Endothelial cell of umbilical vein (primary cell): ENCODE results near the gene YWHAG. TPM values are rescaled to one million over a fixed set of nuclear protein-coding genes. Genes with fewer than 3 reads are reported as not detected.

ENCODE experiments used
- BruUV-seq: library from RNA; stranded (reverse); fragments of 400-500 nt; replicated peaks from 2 replicates; lab custom pipeline; 2021; lab: Mats Ljungman, UMichigan
- CTCF ChIA-PET: fragments of 300-600, 350-600 bp; sonication (Branson Sonifier 250); formaldehyde crosslinking; loops from one replicate; lab custom pipeline; 2021; ENCODE audit warnings: antibody characterized with exemption, inconsistent platforms; lab: Charles Lee
- POLR2A ChIA-PET: fragments of 300-600, 350-600 bp; sonication (Branson Sonifier 250); formaldehyde crosslinking; loops from one replicate; lab custom pipeline; 2021; ENCODE audit warnings: antibody characterized with exemption, inconsistent platforms; lab: Charles Lee
- DNase-seq: peaks from one replicate; pipeline ENCODE4 v3.0.0-alpha.2; 2011; ENCODE audit warnings: low read depth, low spot score
- FAIRE-seq: peaks from 2 replicates; lab custom pipeline; 2011; peaks lifted over from hg19 to GRCh38; lab: Jason Lieb, UNC
- H2AFZ ChIP-seq: 2 replicates; pipeline ENCODE4 v1.6.0; 2012; ENCODE audit warnings: low read depth, low read length, control low read depth, inconsistent platforms
- H3K27ac ChIP-seq: 2 replicates; pipeline ENCODE4 v1.5.1; 2011; ENCODE audit warnings: low read depth, mild to moderate bottlenecking, control low read depth, low read length, moderate library complexity; ENCODE audit not compliant: insufficient read depth
- H3K27me3 ChIP-seq, 2 experiments: 2 replicates each; pipeline versions ENCODE4 v1.6.0 to v1.6.1; 2011; ENCODE audit warnings: low read length in 2 of 2, mixed read lengths in 1 of 2; ENCODE audit not compliant: control insufficient read depth in 2 of 2, insufficient read depth in 2 of 2
- H3K36me3 ChIP-seq, 2 experiments: 2 replicates in 1 of 2; 3 replicates in 1 of 2; pipeline ENCODE4 v1.5.1; 2011; ENCODE audit warnings: low read length in 2 of 2, mild to moderate bottlenecking in 1 of 2, moderate library complexity in 1 of 2; ENCODE audit not compliant: control insufficient read depth in 2 of 2, insufficient read depth in 2 of 2; ENCODE audit errors: extremely low read depth in 1 of 2
- H3K4me1 ChIP-seq: 3 replicates; pipeline ENCODE4 v1.5.1; 2011; ENCODE audit warnings: mild to moderate bottlenecking, low read length; ENCODE audit not compliant: control insufficient read depth, insufficient read depth; ENCODE audit errors: extremely low read depth
- H3K4me2 ChIP-seq: 2 replicates; pipeline ENCODE4 v1.6.1; 2011; ENCODE audit warnings: low read length, control low read depth, mixed read lengths; ENCODE audit not compliant: insufficient read depth
- H3K4me3 ChIP-seq, 3 experiments: fragments of 200-600 bp in 1 of 3; sonication (generic), shearing (Covaris generic) in 1 of 3; replicated peaks in 1 of 3; 2 replicates each; pipeline ENCODE4 v1.5.1; 2011 to 2016; ENCODE audit warnings: control low read depth in 3 of 3, low read length in 3 of 3, mild to moderate bottlenecking in 2 of 3, inconsistent platforms in 1 of 3, low read depth in 1 of 3, moderate library complexity in 1 of 3; ENCODE audit not compliant: insufficient read depth in 1 of 3
- H3K79me2 ChIP-seq: 2 replicates; pipeline ENCODE4 v1.6.0; 2012; ENCODE audit warnings: low read length, inconsistent platforms; ENCODE audit not compliant: control insufficient read depth, insufficient read depth
- H3K9ac ChIP-seq: replicated peaks from 2 replicates; pipeline ENCODE3; 2011; ENCODE audit warnings: low read length, control low read depth; ENCODE audit not compliant: insufficient read depth; ENCODE audit errors: extremely low read depth
- H3K9me1 ChIP-seq: replicated peaks from 3 replicates; pipeline ENCODE4 v1.6.0; 2011; ENCODE audit warnings: mild to moderate bottlenecking, low read length; ENCODE audit not compliant: control insufficient read depth, insufficient read depth; ENCODE audit errors: extremely low read depth
- H3K9me3 ChIP-seq: replicated peaks from 2 replicates; pipeline ENCODE4 v1.5.1; 2012; ENCODE audit warnings: low read length, inconsistent platforms; ENCODE audit not compliant: control insufficient read depth, insufficient read depth
- H4K20me1 ChIP-seq: replicated peaks from 2 replicates; pipeline ENCODE3; 2011; ENCODE audit warnings: mild to moderate bottlenecking, low read length; ENCODE audit not compliant: control insufficient read depth, insufficient read depth; ENCODE audit errors: extremely low read depth
- CTCF ChIP-seq, 2 donors: IDR thresholded peaks; 1 replicate in 1 of 2; 2 replicates in 1 of 2; pipeline ENCODE4 v1.5.1; 2011; ENCODE audit warnings: low read length in 2 of 2, mild to moderate bottlenecking in 2 of 2, moderate library complexity in 2 of 2, control low read depth in 1 of 2, inconsistent platforms in 1 of 2, low read depth in 1 of 2; ENCODE audit not compliant: insufficient read depth in 1 of 2; ENCODE audit errors: extremely low read depth in 1 of 2
- EZH2 ChIP-seq: IDR thresholded peaks from 2 replicates; pipeline ENCODE4 v1.6.1; 2012; ENCODE audit warnings: borderline replicate concordance, low read depth, mild to moderate bottlenecking, moderate library complexity, low read length, inconsistent platforms; ENCODE audit not compliant: severe bottlenecking
- FOS ChIP-seq: IDR thresholded peaks from 2 replicates; pipeline ENCODE4 v1.6.1; 2011; ENCODE audit warnings: mild to moderate bottlenecking, low read length, moderate library complexity, borderline replicate concordance; ENCODE audit not compliant: insufficient read depth
- GATA2 ChIP-seq: IDR thresholded peaks from 2 replicates; pipeline ENCODE4 v1.7.0; 2011; ENCODE audit warnings: low read depth, mild to moderate bottlenecking, moderate library complexity, mixed read lengths, low read length; ENCODE audit not compliant: insufficient read length, insufficient read depth
- JUN ChIP-seq: IDR thresholded peaks from 2 replicates; pipeline ENCODE4 v1.6.1; 2011; ENCODE audit warnings: borderline replicate concordance, low read depth; ENCODE audit not compliant: insufficient read length, insufficient read depth
- MAX ChIP-seq: IDR thresholded peaks from 2 replicates; pipeline ENCODE4 v1.6.1; 2011; ENCODE audit not compliant: insufficient read depth, insufficient read length
- MYC ChIP-seq: IDR thresholded peaks from one replicate; pipeline ENCODE4 v1.6.1; 2011; ENCODE audit warnings: mild to moderate bottlenecking, low read depth, low read length
- POLR2A ChIP-seq: IDR thresholded peaks from 2 replicates; pipeline ENCODE4 v1.6.1; 2012; ENCODE audit warnings: low read depth, mild to moderate bottlenecking, control low read depth, low read length
- POLR2AphosphoS5 ChIP-seq: IDR thresholded peaks from 2 replicates; pipeline ENCODE4 v1.6.1; 2012; ENCODE audit warnings: low read depth, mild to moderate bottlenecking, control low read depth, low read length, moderate library complexity; ENCODE audit not compliant: insufficient read depth
- dilution Hi-C: fragments of 300-500 bp; cut with MboI; formaldehyde crosslinking; loops from one replicate; pipeline ENCODE4 v1.15.0; 2019; ENCODE audit warnings: low sequenced_read_pairs; ENCODE audit not compliant: extremely low pct_ligation_motif_present
- intact Hi-C: fragments of 100-400 bp; cut with micrococcal nuclease; formaldehyde crosslinking; loops from one replicate; pipeline ENCODE4 v1.10.0; 2022
- polyA plus RNA-seq, 4 experiments: library from polyadenylated mRNA; depleted of rRNA in 3 of 4; stranded (reverse) in 3 of 4; unstranded in 1 of 4; fragments of >200 nt; gene quantifications; 2 replicates each; pipeline versions ENCODE4 v1.2.1 to v1.2.3, GENCODE V29; 2011 to 2012; ENCODE audit warnings: missing spikeins in 1 of 4
- total RNA-seq: library from RNA; stranded (reverse); gene quantifications from 2 replicates; pipeline ENCODE4 v1.2.3, GENCODE V29; 2021

The YWHAG gene
- total and polyA plus RNA-seq, 2 donors (not counting 3 experiments of a cell fraction or from before 2014, with no cell fraction given): 55.6 to 205 TPM

- no peak for DNase-seq
- FAIRE-seq: no peak
- Histone ChIP-seq H3K79me2 (no peaks in the 10 kb centered on the region), H3K4me3 (peak overlapping the region in 2 of 3 experiments; percentile 29 to 42), H3K9me3 (no peaks in the 10 kb centered on the region), H3K4me1 (no peaks in the 10 kb centered on the region), H4K20me1 (no peaks in the 10 kb centered on the region), H3K27ac (no peak overlapping the region), H3K9ac (no peak overlapping the region), H3K36me3 (peaks cover 0 to 2% of the 10 kb centered on the region in 2 experiments), H3K27me3 (peaks cover 14 to 23% of the 10 kb centered on the region in 2 experiments), H3K4me2 (no peak overlapping the region), H2AFZ (peak overlapping the region; percentile 40), H3K9me1 (no peaks in the 10 kb centered on the region)
- no TSS peak for BruUV-seq
- intact Hi-C loops: loop anchor here (1.0 kb wide), 1 partner anchor 9 kb away; no protein-coding TSS in a partner anchor
- POLR2A ChIA-PET: interaction anchor here (0.7 to 1.0 kb wide), 2 partner anchors 9 to 25 kb away, joined by 7 read pairs; no protein-coding TSS in a partner anchor
- TF ChIP-seq POLR2A: no peak
- TF ChIP-seq MAX: no peak
- TF ChIP-seq FOS: no peak
- no peak for TF ChIP-seq CTCF (IDR thresholded peaks at IDR 0.05; ENCODE audit: extremely low read depth in 1 of 2, insufficient read depth in 1 of 2, low read depth in 1 of 2, low read length in 2 of 2)
- no peak for TF ChIP-seq EZH2
- TF ChIP-seq POLR2AphosphoS5: no peak
- TF ChIP-seq GATA2: no peak
- no peak for TF ChIP-seq JUN
- no peak for TF ChIP-seq MYC
- CTCF ChIA-PET: interaction anchor here (0.6 to 3.6 kb wide), 7 partner anchors 9 to 108 kb away, joined by 3 to 18 read pairs (median 14); no protein-coding TSS in a partner anchor
- dilution Hi-C loops: no loop called here
These were observed 76.2 kb downstream of the YWHAG start for GRCh38 chr7:76282344-76283253.
